Activated naive CD4-positive, alpha-beta T cell treated with anti-CD3 and anti-CD28 coated beads for 36 hours (primary cell): Measurements from ENCODE around the gene JADE1. TPM values are rescaled to one million over a fixed set of nuclear protein-coding genes. Genes with fewer than 3 reads are reported as not detected.

ENCODE experiments used
- CTCF ChIA-PET: fragments of 350-600 bp; sonication (Branson Sonifier 250); formaldehyde crosslinking; loops from one replicate; lab custom pipeline; 2021; ENCODE audit warnings: antibody characterized with exemption; lab: Charles Lee
- DNase-seq: peaks from one replicate; pipeline ENCODE4 v3.0.0-alpha.2; 2020
- H3K27ac Mint-ChIP-seq: one replicate; pipeline ENCODE4 v1.8.0; 2021; ENCODE audit warnings: mild to moderate bottlenecking, mixed read lengths
- H3K27me3 Mint-ChIP-seq: one replicate; pipeline ENCODE4 v1.8.0; 2021; ENCODE audit warnings: low read depth, mixed read lengths
- H3K36me3 Mint-ChIP-seq: one replicate; pipeline ENCODE4 v1.8.0; 2021; ENCODE audit warnings: low read depth, mixed read lengths
- H3K4me1 Mint-ChIP-seq: one replicate; pipeline ENCODE4 v1.8.0; 2021; ENCODE audit warnings: low read depth, mixed read lengths
- H3K4me3 Mint-ChIP-seq: one replicate; pipeline ENCODE4 v1.8.0; 2021; ENCODE audit warnings: mild to moderate bottlenecking, moderate library complexity, mixed read lengths
- H3K9me3 Mint-ChIP-seq: one replicate; pipeline ENCODE4 v1.8.0; 2021; ENCODE audit warnings: mixed read lengths
- intact Hi-C: fragments of 100-400 bp; cut with micrococcal nuclease; formaldehyde crosslinking; loops from one replicate; pipeline ENCODE4 v1.15.1; 2023
- total RNA-seq, 2 experiments: library from RNA; stranded (reverse); gene quantifications; one replicate each; pipeline ENCODE4 v1.2.3, GENCODE V29; 2021

The JADE1 gene
- total RNA-seq, 2 experiments from 2014 or later = 35.8 to 38.2 TPM

GRCh38 chr4:128787509-128788311 is 21.8 kb upstream of the JADE1 start:
- intact Hi-C loops = no loop called here
- Mint-ChIP-seq H3K27me3 (no peaks in the 10 kb centered on the region), H3K27ac (no peak overlapping the region), H3K4me3 (no peak overlapping the region), H3K9me3 (no peaks in the 10 kb centered on the region), H3K36me3 (no peaks in the 10 kb centered on the region), H3K4me1 (no peaks in the 10 kb centered on the region)
- no peak for DNase-seq
- CTCF ChIA-PET = interaction anchor here (0.6 to 0.8 kb wide), 3 partner anchors 11 to 584 kb away, joined by 4 to 8 read pairs (median 6); no protein-coding TSS in a partner anchor

- H3K9me3 Mint-ChIP-seq = no peaks in the 10 kb centered on the region
- H3K4me1 Mint-ChIP-seq = no peaks in the 10 kb centered on the region
- CTCF ChIA-PET = no interaction called here
- H3K27me3 Mint-ChIP-seq = no peaks in the 10 kb centered on the region
- H3K4me3 Mint-ChIP-seq = no peak overlapping the region
- intact Hi-C loops = no loop called here
- H3K36me3 Mint-ChIP-seq = no peaks in the 10 kb centered on the region
- no peak overlapping the region for H3K27ac Mint-ChIP-seq
- no peak for DNase-seq
Measured at GRCh38 chr4:128793859-128794672, 15.4 kb upstream of the JADE1 start.

GRCh38 chr4:128796934-128797333 is 12.6 kb upstream of the JADE1 start:
- Mint-ChIP-seq H3K9me3 (no peaks in the 10 kb centered on the region), H3K27ac (no peak overlapping the region), H3K4me1 (no peaks in the 10 kb centered on the region), H3K36me3 (no peaks in the 10 kb centered on the region), H3K27me3 (no peaks in the 10 kb centered on the region), H3K4me3 (no peak overlapping the region)
- CTCF ChIA-PET = no interaction called here
- intact Hi-C loops = no loop called here
- no peak for DNase-seq

DNA sequence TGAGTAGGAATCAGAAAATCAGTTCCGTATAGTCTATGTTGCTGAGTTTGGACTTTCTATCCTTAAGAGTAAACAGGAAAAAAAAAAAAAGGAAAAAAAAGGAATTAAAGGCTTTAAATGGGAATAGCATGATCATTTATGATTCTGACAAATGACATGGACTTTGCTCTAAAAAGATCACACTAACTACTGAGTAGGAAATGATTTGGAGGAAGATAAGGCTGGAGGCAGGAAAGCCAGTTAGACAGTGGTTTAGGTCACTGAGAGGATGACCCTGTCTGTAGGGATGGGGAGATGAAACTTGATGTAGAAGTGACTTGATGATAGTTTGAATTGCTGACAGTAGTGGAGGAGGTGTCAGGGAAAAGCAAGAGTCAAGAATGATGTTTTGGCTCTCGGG is 9.2 kb upstream of the JADE1 start:
- CTCF ChIA-PET = no interaction called here
- Mint-ChIP-seq H3K9me3 (no peaks in the 10 kb centered on the region), H3K4me3 (no peak overlapping the region), H3K27ac (no peak overlapping the region), H3K36me3 (no peaks in the 10 kb centered on the region), H3K27me3 (no peaks in the 10 kb centered on the region), H3K4me1 (no peaks in the 10 kb centered on the region)
- intact Hi-C loops = no loop called here
- DNase-seq = no peak

DNA sequence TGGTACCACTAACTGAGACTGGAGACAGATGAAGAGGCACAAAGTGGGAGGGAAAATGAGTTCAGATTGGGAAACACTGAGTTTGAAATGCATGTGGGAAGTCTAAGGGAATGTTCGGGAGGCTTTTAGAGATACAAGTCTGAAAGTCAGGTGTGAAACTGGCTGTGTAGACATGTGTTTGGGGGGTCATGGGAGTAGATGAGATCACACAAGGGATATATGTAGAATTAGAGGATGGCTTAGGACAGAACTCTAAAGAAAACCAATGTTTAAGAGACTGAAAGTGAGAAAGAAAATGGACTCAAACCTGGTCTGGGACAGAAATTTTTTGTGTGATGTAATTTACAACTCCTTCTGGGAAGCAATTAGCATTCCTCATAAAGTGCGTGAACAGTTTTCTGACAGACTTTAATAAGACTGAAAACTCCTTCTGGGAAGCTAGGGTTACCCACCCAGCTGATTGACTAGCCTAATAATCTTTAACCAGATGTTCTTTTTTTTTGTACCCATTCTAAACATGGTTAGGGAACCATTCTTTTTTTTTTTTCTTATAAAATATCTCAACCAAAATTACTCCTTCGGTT is 8.7 kb upstream of the JADE1 start:
- no peak for DNase-seq
- CTCF ChIA-PET = no interaction called here
- H3K27ac Mint-ChIP-seq = no peak overlapping the region
- H3K4me1 Mint-ChIP-seq = no peaks in the 10 kb centered on the region
- H3K27me3 Mint-ChIP-seq = no peaks in the 10 kb centered on the region
- intact Hi-C loops = no loop called here
- H3K4me3 Mint-ChIP-seq = no peak overlapping the region
- H3K36me3 Mint-ChIP-seq = no peaks in the 10 kb centered on the region
- no peaks in the 10 kb centered on the region for H3K9me3 Mint-ChIP-seq

GRCh38 chr4:128802680-128803628 is 6.5 kb upstream of the JADE1 start:
- Mint-ChIP-seq H3K9me3 (no peaks in the 10 kb centered on the region), H3K27me3 (no peaks in the 10 kb centered on the region), H3K4me3 (no peak overlapping the region), H3K4me1 (no peaks in the 10 kb centered on the region), H3K36me3 (no peaks in the 10 kb centered on the region), H3K27ac (no peak overlapping the region)
- intact Hi-C loops = no loop called here
- CTCF ChIA-PET = interaction anchor here (0.6 kb wide), 1 partner anchor 214 kb away, joined by 4 read pairs; no protein-coding TSS in a partner anchor
- no peak for DNase-seq

- intact Hi-C loops = no loop called here
Measured at GRCh38 chr4:128803783-128804182, 5.7 kb upstream of the JADE1 start.

DNA sequence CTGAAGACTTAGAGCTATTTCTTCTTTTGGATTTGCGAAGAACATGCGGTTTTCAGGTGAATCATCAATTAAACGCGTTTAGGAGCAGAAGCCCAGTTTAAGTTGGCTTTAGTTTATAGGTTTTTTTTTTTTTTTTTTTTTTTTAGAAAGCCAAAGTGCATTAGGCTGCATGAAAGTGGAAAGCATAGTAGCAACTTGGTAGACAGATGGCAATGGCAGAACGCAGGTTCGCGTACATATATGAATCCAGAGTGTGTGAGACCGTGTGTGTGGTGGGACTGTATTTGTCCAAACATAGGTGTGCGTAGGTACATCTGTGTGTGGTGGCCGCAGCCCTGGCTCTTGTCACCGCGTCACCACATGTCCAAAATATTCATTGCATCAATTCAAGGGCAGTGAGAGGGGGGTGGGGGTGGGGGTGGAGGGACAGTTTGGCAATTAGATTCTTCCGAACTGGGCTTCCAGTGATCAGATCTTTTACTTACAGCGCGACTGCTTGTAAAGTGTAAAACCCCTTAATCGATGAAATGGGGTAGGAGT is 901 bp downstream of the JADE1 start:
- intact Hi-C loops = loop anchor here (1.0 to 5.0 kb wide), 4 partner anchors 53 to 1028 kb away; partner anchors contain the start of genes HSPA4L and PLK4
- peak overlapping the region; percentile 100 for H3K27ac Mint-ChIP-seq
- H3K4me3 Mint-ChIP-seq = peak overlapping the region; percentile 99
- H3K36me3 Mint-ChIP-seq = peaks cover 1% of the 10 kb centered on the region
- DNase-seq = peak; percentile 52
- H3K4me1 Mint-ChIP-seq = peaks cover 21% of the 10 kb centered on the region
- H3K9me3 Mint-ChIP-seq = no peaks in the 10 kb centered on the region
- no peaks in the 10 kb centered on the region for H3K27me3 Mint-ChIP-seq
- CTCF ChIA-PET = interaction anchor here (0.6 to 0.7 kb wide), 5 partner anchors 45 to 528 kb away, joined by 3 to 5 read pairs (median 3); no protein-coding TSS in a partner anchor

More at GRCh38 chr4:128803783-128804182, 5.7 kb upstream of the JADE1 start:
- H3K27ac Mint-ChIP-seq = no peak overlapping the region
- H3K27me3 Mint-ChIP-seq = no peaks in the 10 kb centered on the region
- no peaks in the 10 kb centered on the region for H3K36me3 Mint-ChIP-seq
- no peak for DNase-seq
- H3K9me3 Mint-ChIP-seq = no peaks in the 10 kb centered on the region
- H3K4me3 Mint-ChIP-seq = no peak overlapping the region
- H3K4me1 Mint-ChIP-seq = no peaks in the 10 kb centered on the region
- CTCF ChIA-PET = interaction anchor here (0.7 to 0.9 kb wide), 2 partner anchors 17 to 229 kb away, joined by 3 read pairs; no protein-coding TSS in a partner anchor

DNA sequence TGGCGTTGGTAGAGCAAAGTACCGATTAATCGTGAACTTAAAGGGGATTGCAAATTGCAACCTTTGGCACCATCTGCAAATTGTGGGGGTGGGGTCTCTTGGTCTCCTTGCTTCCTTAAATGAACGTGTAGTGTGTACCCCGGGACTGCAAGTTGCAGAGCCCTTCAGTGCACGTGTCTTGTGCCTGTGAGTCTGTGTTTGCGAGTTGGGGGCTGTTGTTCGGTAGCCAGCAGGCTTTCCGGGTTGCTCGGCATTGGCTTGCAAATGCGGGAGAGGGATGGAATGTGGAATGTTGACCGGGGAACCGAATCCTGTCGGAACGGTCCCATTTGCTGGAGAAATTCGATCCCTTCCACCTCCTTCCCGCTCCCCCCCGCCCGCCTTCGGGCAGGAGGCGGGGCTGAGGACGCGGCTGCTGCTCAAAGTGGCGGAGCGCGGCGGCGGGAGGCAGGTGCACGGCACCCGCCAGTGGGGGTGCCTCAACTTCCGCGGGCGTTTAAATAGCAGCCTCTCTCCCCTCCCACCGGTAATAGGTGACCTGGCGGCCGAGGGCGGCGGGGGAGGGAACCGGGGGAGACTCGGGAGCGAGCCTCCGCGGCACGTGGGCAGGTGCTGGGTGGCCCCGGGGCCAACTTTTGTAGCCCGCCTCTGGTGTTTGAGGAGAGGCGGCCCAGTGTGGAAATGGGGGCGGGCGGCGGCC is 1.5 kb downstream of the JADE1 start:
- no peaks in the 10 kb centered on the region for H3K9me3 Mint-ChIP-seq
- DNase-seq = peak; percentile 86
- peak overlapping the region; percentile 99 for H3K4me3 Mint-ChIP-seq
- peaks cover 1% of the 10 kb centered on the region for H3K36me3 Mint-ChIP-seq
- CTCF ChIA-PET = interaction anchor here (1.8 kb wide), 1 partner anchor 52 kb away, joined by 12 read pairs; no protein-coding TSS in a partner anchor
- H3K27ac Mint-ChIP-seq = peak overlapping the region; percentile 100
- intact Hi-C loops = loop anchor here (1.0 to 5.0 kb wide), 7 partner anchors 52 to 1029 kb away; partner anchors contain the start of genes ABHD18, HSPA4L, MFSD8 and PLK4
- H3K4me1 Mint-ChIP-seq = peaks cover 27% of the 10 kb centered on the region
- H3K27me3 Mint-ChIP-seq = no peaks in the 10 kb centered on the region

DNA sequence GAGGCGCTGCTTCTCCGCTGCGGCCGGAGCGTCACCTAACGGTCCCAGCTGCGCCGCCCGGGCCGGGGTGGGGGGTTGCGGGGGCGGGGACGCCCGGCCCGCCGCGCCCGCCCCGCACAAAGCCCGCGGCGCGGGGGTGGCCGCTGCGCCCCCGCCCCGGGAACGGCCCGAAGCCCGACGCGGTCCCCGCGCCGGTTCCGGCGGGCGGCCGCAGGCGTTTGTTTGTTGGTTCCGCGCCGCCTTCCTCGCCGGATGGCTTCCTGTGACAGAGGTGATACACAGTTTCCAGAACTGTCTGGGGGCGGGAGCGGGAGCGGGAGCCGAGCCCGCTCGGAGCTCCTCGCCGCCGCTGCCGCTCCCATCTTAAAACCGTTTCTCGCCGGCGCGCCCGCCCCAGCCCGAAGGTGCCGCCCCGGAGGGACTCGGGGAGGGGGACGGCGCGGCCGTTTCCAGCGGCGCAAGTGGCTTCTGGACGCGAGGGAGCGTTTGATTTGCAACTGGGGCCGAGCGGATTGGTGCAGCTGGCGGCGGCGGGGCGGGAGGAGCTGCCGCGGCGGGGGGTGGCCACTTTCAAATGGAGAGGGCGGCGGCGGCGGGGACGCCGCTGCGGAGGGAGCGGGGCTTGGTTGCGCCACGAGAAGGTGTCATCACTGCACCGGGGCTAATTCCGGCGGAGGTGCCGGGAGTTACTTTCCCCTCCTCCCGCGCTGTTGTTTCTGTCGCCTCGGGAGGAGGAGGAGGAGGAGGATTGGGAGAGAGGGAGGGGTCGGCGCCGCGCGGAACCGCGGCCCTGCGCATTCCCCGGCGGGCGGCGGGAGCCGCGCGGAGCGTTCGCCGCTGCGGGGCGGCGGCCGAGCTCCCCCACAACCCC is 2.3 kb downstream of the JADE1 start:
- intact Hi-C loops = loop anchor here (1.0 to 5.0 kb wide), 7 partner anchors 281 to 1030 kb away; partner anchors contain the start of genes ABHD18, C4orf33, HSPA4L and MFSD8
- H3K27me3 Mint-ChIP-seq = no peaks in the 10 kb centered on the region
- H3K9me3 Mint-ChIP-seq = no peaks in the 10 kb centered on the region
- H3K4me3 Mint-ChIP-seq = peak overlapping the region; percentile 99
- H3K36me3 Mint-ChIP-seq = peaks cover 3% of the 10 kb centered on the region
- DNase-seq = peak; percentile 92
- peak overlapping the region; percentile 100 for H3K27ac Mint-ChIP-seq
- peaks cover 35% of the 10 kb centered on the region for H3K4me1 Mint-ChIP-seq
- CTCF ChIA-PET = interaction anchor here (0.8 to 1.8 kb wide), 4 partner anchors 30 to 525 kb away, joined by 3 to 12 read pairs (median 4); no protein-coding TSS in a partner anchor
